DOHH2 (cell line): ENCODE results near the gene GCA.

ENCODE experiments used
- H3F3A ChIP-seq: fragments of 200-600 bp; sonication (generic), shearing (Covaris generic); 2 replicates; pipeline ENCODE4 v1.6.0; 2016; ENCODE audit warnings: antibody characterized with exemption, mild to moderate bottlenecking; ENCODE audit not compliant: control insufficient read depth, insufficient read depth
- H3K27ac ChIP-seq: fragments of 200-600 bp; sonication (generic); 2 replicates; pipeline ENCODE4 v1.5.1; 2014; ENCODE audit warnings: low read depth, mild to moderate bottlenecking, low read length, moderate library complexity
- H3K27me3 ChIP-seq: fragments of 200-600 bp; sonication (generic); 2 replicates; pipeline ENCODE4 v1.6.1; 2014; ENCODE audit warnings: mild to moderate bottlenecking, low read length, mixed read lengths; ENCODE audit not compliant: control insufficient read depth
- H3K36me3 ChIP-seq: fragments of 200-600 bp; sonication (generic); 2 replicates; pipeline ENCODE4 v1.6.1; 2014; ENCODE audit warnings: mild to moderate bottlenecking, low read length, moderate library complexity, mixed read lengths; ENCODE audit not compliant: control insufficient read depth
- H3K4me1 ChIP-seq: fragments of 200-600 bp; sonication (generic); 2 replicates; pipeline ENCODE4 v1.6.1; 2014; ENCODE audit warnings: mild to moderate bottlenecking, low read length, mixed read lengths; ENCODE audit not compliant: control insufficient read depth
- H3K4me2 ChIP-seq: fragments of 200-600 bp; sonication (generic); 2 replicates; pipeline ENCODE4 v1.6.0; 2014; ENCODE audit warnings: mild to moderate bottlenecking, low read length, moderate library complexity
- H3K4me3 ChIP-seq: fragments of 200-600 bp; sonication (generic); 2 replicates; pipeline ENCODE4 v1.5.1; 2014; ENCODE audit warnings: mild to moderate bottlenecking, low read length, mixed read lengths
- H3K79me2 ChIP-seq: fragments of 200-600 bp; sonication (generic); 2 replicates; pipeline ENCODE4 v1.6.1; 2014; ENCODE audit warnings: mild to moderate bottlenecking, low read length, mixed read lengths; ENCODE audit not compliant: control insufficient read depth
- H3K9me2 ChIP-seq: fragments of 200-600 bp; sonication (generic); replicated peaks from 2 replicates; pipeline ENCODE4 v1.6.1; 2014; ENCODE audit warnings: mild to moderate bottlenecking, low read length, mixed read lengths; ENCODE audit not compliant: control insufficient read depth
- H3K9me3 ChIP-seq: fragments of 200-600 bp; sonication (generic); 2 replicates; pipeline ENCODE4 v1.6.1; 2014; ENCODE audit warnings: antibody characterized with exemption, low read length, mixed read lengths; ENCODE audit not compliant: control insufficient read depth, insufficient read depth
- H4K20me1 ChIP-seq: fragments of 200-600 bp; sonication (generic); 2 replicates; pipeline ENCODE4 v1.6.0; 2014; ENCODE audit warnings: low read depth, mild to moderate bottlenecking, antibody characterized with exemption, low read length, moderate library complexity; ENCODE audit not compliant: control insufficient read depth, insufficient read depth
- CTCF ChIP-seq: fragments of 200-600 bp; sonication (generic); IDR thresholded peaks from one replicate; pipeline ENCODE4 v1.5.1; 2014; ENCODE audit warnings: antibody characterized with exemption, mild to moderate bottlenecking, low read depth, low read length; ENCODE audit not compliant: poor library complexity, severe bottlenecking
- EZH2phosphoT487 ChIP-seq: fragments of 200-600 bp; sonication (generic); IDR thresholded peaks from 2 replicates; pipeline ENCODE4 v1.6.1; 2017; ENCODE audit warnings: borderline replicate concordance, mild to moderate bottlenecking, antibody characterized with exemption, low read length, moderate library complexity, mixed read lengths

GCA gene

DNA sequence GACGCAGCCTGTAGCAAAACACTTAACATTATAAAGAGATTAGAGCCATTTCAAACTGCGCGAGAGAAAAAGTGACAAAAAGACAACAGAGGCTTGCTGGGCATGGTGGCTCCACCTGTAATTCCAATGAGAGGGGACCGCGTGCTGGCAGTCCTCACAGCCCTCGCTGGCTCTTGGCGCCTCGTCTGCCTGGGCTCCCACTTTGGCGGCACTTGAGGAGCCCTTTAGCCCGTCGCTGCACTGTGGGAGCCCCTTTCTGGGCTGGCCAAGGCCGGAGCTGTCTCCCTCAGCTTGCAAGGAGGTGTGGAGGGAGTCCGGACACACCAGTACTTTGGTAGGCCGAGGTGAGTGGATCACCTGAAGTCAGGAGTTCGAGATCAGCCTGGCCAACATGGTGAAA, 16.1 kb upstream of the GCA start:
- Histone ChIP-seq H3K36me3 (no peaks in the 10 kb centered on the region), H3K9me2 (no peaks in the 10 kb centered on the region), H4K20me1 (no peaks in the 10 kb centered on the region), H3K27ac (no peak overlapping the region), H3K79me2 (no peaks in the 10 kb centered on the region), H3K27me3 (no peaks in the 10 kb centered on the region), H3K4me2 (no peak overlapping the region), H3F3A (no peaks in the 10 kb centered on the region), H3K4me1 (no peaks in the 10 kb centered on the region), H3K9me3 (peaks cover 6% of the 10 kb centered on the region), H3K4me3 (no peak overlapping the region)
- TF ChIP-seq EZH2phosphoT487, result no peak
- TF ChIP-seq CTCF, result no peak

- no peaks in the 10 kb centered on the region for H4K20me1 ChIP-seq
- H3K4me3 ChIP-seq, result no peak overlapping the region
- no peaks in the 10 kb centered on the region for H3K9me2 ChIP-seq
- no peak overlapping the region for H3K4me2 ChIP-seq
- no peaks in the 10 kb centered on the region for H3K36me3 ChIP-seq
- TF ChIP-seq CTCF, result no peak
- no peak for TF ChIP-seq EZH2phosphoT487
- H3F3A ChIP-seq, result no peaks in the 10 kb centered on the region
- H3K4me1 ChIP-seq, result no peaks in the 10 kb centered on the region
- no peaks in the 10 kb centered on the region for H3K79me2 ChIP-seq
- no peaks in the 10 kb centered on the region for H3K27me3 ChIP-seq
- peaks cover 6% of the 10 kb centered on the region for H3K9me3 ChIP-seq
- H3K27ac ChIP-seq, result no peak overlapping the region
These were observed 15.3 kb upstream of the GCA start for GRCh38 chr2:162328424-162329157.

DNA sequence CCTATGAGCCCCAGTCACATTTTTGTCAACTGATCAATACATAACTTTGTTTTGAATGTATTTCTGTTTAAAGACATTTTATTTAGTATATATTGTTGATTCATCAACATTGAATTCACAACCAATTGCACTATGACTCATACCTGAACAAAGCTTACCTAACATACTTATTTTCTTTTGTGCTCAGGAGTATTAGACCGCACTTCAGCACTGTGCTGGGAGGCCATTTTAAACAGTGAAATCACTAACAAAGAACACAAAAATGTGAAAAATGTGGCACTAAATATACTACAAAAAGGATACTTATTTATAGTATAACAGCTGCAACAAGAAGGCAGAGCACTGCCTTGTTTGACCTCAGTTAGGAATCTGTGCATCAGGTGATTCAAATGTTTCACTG, 13.1 kb upstream of the GCA start:
- Histone ChIP-seq H3K4me2 (no peak overlapping the region), H3K36me3 (no peaks in the 10 kb centered on the region), H3K27me3 (no peaks in the 10 kb centered on the region), H3K27ac (no peak overlapping the region), H4K20me1 (no peaks in the 10 kb centered on the region), H3K79me2 (no peaks in the 10 kb centered on the region), H3F3A (no peaks in the 10 kb centered on the region), H3K4me3 (no peak overlapping the region), H3K9me2 (no peaks in the 10 kb centered on the region), H3K4me1 (no peaks in the 10 kb centered on the region), H3K9me3 (peaks cover 6% of the 10 kb centered on the region)
- no peak for TF ChIP-seq CTCF
- no peak for TF ChIP-seq EZH2phosphoT487
